22Rv1 (cell line): ENCODE results near the gene GDPD2.

Source experiments
- H3K27ac ChIP-seq: fragments of 450-650 bp; 2 replicates; pipeline ENCODE4 v1.5.1; 2017
- CTCF ChIP-seq: fragments of 450-650 bp; IDR thresholded peaks from 2 replicates; pipeline ENCODE4 v1.5.1; 2017; ENCODE audit warnings: mild to moderate bottlenecking
- ZFX ChIP-seq: fragments of 450-650 bp; IDR thresholded peaks from 2 replicates; pipeline ENCODE4 v1.6.1; 2017; ENCODE audit warnings: antibody characterized with exemption, borderline replicate concordance

Gene GDPD2

GRCh38 chrX:70411475-70411874, 11.6 kb upstream of the GDPD2 start:
- no peak overlapping the region for H3K27ac ChIP-seq
- TF ChIP-seq CTCF (no peak), ZFX (no peak)

DNA sequence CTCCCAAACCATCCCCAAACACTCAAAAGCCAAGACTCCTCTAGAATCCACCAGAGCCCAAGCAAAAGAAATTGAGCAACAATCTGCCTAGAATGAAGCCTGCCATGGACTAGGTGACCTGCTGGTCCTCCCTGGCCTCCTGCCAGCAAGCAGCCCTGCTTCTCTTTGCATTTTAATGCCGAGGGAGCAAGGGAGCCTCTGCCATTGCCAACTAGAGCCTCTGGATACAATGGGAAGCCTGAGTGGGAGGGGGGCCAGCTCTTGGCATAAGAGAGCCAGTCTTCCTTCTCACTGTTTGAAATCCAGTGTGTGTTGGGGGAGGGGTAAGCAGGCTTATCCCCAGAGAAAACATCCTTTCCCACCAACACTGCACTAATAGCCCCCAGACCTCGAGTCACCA, 1.5 kb upstream of the GDPD2 start:
- TF ChIP-seq ZFX: no peak
- no peak for TF ChIP-seq CTCF
- no peak overlapping the region for H3K27ac ChIP-seq

DNA sequence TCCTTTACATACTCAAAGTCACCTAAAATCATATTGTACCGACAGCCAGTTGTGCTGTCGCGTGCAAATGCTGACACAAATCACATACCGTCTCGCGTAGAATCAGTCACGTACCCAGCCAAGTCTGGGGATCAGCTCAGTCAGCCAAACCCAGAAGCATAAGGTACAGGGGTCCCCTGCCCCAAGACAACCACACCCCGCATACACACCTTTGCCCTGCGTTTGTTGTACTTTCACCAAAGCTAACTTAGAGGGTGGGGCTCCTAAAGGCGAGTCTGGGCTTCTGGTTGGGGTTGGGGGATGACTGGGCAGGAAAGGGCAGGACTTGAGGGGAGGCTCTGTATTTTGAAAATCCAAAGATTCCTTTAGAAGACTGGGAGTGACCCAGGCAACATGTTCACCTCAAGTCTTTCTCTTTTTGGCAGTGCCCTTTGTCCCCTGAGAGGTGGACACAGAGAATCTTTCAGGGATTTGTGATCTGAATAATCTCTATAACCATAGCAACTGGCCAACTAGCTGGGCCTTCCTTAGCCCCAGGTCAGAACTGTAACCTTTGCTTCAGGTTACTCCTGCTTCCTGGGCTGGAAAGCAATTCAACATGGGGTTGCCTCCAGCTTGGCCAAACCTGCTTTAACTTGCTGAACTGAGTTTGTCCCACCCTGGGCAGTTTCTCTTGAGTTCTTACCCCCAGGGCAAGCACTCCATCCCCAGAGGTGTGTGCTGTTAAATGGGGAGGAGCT, 992 bp downstream of the GDPD2 start:
- H3K27ac ChIP-seq: no peak overlapping the region

DNA sequence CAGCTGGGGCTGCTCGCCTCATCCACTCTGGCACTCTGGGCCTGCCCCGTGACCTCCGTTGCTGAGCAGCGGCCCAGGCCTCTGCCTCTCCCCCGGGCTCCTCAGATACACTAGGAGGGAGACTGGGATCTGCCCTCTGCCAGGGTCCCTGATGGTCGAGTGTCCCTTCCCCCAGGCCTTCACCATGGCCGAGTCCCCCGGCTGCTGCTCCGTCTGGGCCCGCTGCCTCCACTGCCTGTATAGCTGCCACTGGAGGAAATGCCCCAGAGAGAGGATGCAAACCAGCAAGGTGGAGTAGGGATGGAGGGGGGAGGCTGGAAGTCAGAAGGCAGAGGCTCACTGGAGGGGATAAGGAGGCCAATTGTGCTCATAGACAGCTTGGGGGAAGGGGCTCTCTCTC, 1.7 kb downstream of the GDPD2 start:
- TF ChIP-seq CTCF (no peak), ZFX (no peak)
- no peak overlapping the region for H3K27ac ChIP-seq

More for the DNA sequence above, 992 bp downstream of the GDPD2 start:
- no peak for TF ChIP-seq CTCF
- no peak for TF ChIP-seq ZFX

- TF ChIP-seq ZFX (no peak), CTCF (no peak)
- H3K27ac ChIP-seq: no peak overlapping the region
Observed at GRCh38 chrX:70426286-70427278, 3.5 kb downstream of the GDPD2 start.

DNA sequence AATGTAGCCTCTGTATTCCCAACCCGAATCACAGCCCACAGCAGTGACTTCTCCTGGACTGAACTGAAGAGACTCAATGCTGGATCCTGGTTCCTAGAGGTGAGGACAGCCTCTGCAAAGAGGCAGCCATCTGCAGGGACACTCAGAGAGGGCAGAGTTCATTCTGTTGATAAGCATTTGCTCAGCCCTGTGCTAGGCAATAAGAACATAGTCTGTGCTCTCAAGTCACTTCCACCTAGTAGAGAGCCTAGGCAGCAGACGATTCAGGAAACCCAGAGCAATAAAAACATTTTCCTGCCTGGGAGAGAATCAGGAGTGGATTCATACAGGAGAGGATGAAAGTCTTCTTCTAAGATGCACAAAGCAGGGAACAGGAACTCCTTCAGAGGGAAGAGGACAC, 4.3 kb downstream of the GDPD2 start:
- TF ChIP-seq CTCF: no peak
- no peak for TF ChIP-seq ZFX
- H3K27ac ChIP-seq: no peak overlapping the region

GRCh38 chrX:70429759-70430158, 6.6 kb downstream of the GDPD2 start:
- no peak for TF ChIP-seq ZFX
- TF ChIP-seq CTCF: no peak
- H3K27ac ChIP-seq: no peak overlapping the region
